GM12878 (cell line): ENCODE measurements around the gene COX6B2. TPM values are rescaled to one million over a fixed set of nuclear protein-coding genes. Genes with fewer than 3 reads are reported as not detected.

Experiments used
- ATAC-seq: fragments of 200-7000 bp; cut with Tn5 transposase; 3 replicates; pipeline ENCODE4 v1.9.1; 2020; ENCODE audit warnings: mild to moderate bottlenecking, moderate library complexity
- BruUV-seq: library from RNA; stranded (reverse); fragments of 400-500 nt; replicated peaks from 2 replicates; lab custom pipeline; 2021; lab: Mats Ljungman, UMichigan
- CTCF ChIA-PET: fragments of 300-600 bp; sonication (Branson Sonifier 250); formaldehyde crosslinking; extraction: SDS; loops from one replicate; lab custom pipeline; 2021; ENCODE audit warnings: inconsistent platforms; lab: Yijun Ruan, JAX
- POLR2A ChIA-PET: fragments of 350-600 bp; formaldehyde crosslinking; extraction: SDS; loops from one replicate; lab custom pipeline; 2021; ENCODE audit warnings: inconsistent platforms; lab: Charles Lee
- RAD21 ChIA-PET: fragments of 300-600 bp; sonication (Branson Sonifier 250); formaldehyde crosslinking; loops from one replicate; lab custom pipeline; 2023; ENCODE audit warnings: antibody characterized with exemption; ENCODE audit not compliant: unreplicated experiment; lab: Charles Lee
- SMC1A ChIA-PET: fragments of 300-600 bp; sonication (Branson Sonifier 250); formaldehyde crosslinking; loops from one replicate; lab custom pipeline; 2023; ENCODE audit not compliant: unreplicated experiment, uncharacterized antibody; lab: Charles Lee
- DNase-seq: peaks from one replicate; pipeline ENCODE4 v3.0.0-alpha.2; 2011; ENCODE audit warnings: low read depth, low spot score
- FAIRE-seq: peaks from 3 replicates; lab custom pipeline; 2011; peaks lifted over from hg19 to GRCh38; lab: Jason Lieb, UNC
- H2AFZ ChIP-seq: 2 replicates; pipeline ENCODE4 v1.6.0; 2011; ENCODE audit warnings: low read depth, low read length, control low read depth; ENCODE audit not compliant: control insufficient read depth
- H3K27ac ChIP-seq: 2 replicates; pipeline ENCODE4 v1.5.1; 2011; ENCODE audit warnings: control low read depth; ENCODE audit not compliant: control insufficient read depth, insufficient read depth
- H3K27me3 ChIP-seq, 2 experiments: replicated peaks in 1 of 2; 2 replicates each; pipeline versions ENCODE4 v1.6.0 to v1.6.1; 2011; ENCODE audit warnings: low read length in 1 of 2; ENCODE audit not compliant: control insufficient read depth in 2 of 2, insufficient read depth in 2 of 2
- H3K36me3 ChIP-seq, 2 experiments: 2 replicates each; pipeline ENCODE4 v1.5.1; 2011; ENCODE audit warnings: low read length in 1 of 2; ENCODE audit not compliant: control insufficient read depth in 2 of 2, insufficient read depth in 2 of 2
- H3K4me1 ChIP-seq: 2 replicates; pipeline ENCODE4 v1.6.1; 2011; ENCODE audit warnings: mild to moderate bottlenecking, low read length, moderate library complexity, mixed read lengths; ENCODE audit not compliant: control insufficient read depth, insufficient read depth
- H3K4me2 ChIP-seq: 2 replicates; pipeline ENCODE4 v1.6.0; 2011; ENCODE audit warnings: control low read depth; ENCODE audit not compliant: control insufficient read depth, insufficient read depth
- H3K4me3 ChIP-seq: fragments of 200-600 bp; sonication (generic); 2 replicates; pipeline ENCODE4 v1.5.1; 2016
- H3K79me2 ChIP-seq: 2 replicates; pipeline ENCODE4 v1.6.0; 2011; ENCODE audit warnings: low read length; ENCODE audit not compliant: control insufficient read depth, insufficient read depth
- H3K9ac ChIP-seq: 2 replicates; pipeline ENCODE4 v1.8.0; 2011; ENCODE audit warnings: low read length, control low read depth, mixed read lengths; ENCODE audit not compliant: control insufficient read depth, insufficient read depth
- H3K9me3 ChIP-seq: replicated peaks from 3 replicates; pipeline ENCODE4 v1.5.1; 2011; ENCODE audit warnings: mild to moderate bottlenecking, low read length; ENCODE audit not compliant: control insufficient read depth, insufficient read depth
- H4K20me1 ChIP-seq: 2 replicates; pipeline ENCODE4 v1.6.0; 2011; ENCODE audit not compliant: control insufficient read depth, insufficient read depth
- CBX3 ChIP-seq: fragments of 200-600 bp; sonication (generic); IDR thresholded peaks from 2 replicates; pipeline ENCODE4 v1.6.1; 2016; ENCODE audit warnings: low read depth, borderline replicate concordance
- ETV6 ChIP-seq, 2 experiments: fragments of 450-650 bp in 1 of 2; IDR thresholded peaks in 1 of 2; conservative IDR thresholded peaks in 1 of 2; 2 replicates each; pipeline ENCODE4 v1.6.1; 2014; ENCODE audit warnings: antibody characterized with exemption in 1 of 2, borderline replicate concordance in 1 of 2, low read depth in 1 of 2, mild to moderate bottlenecking in 1 of 2, moderate library complexity in 1 of 2
- GATAD2B ChIP-seq: fragments of 450-650 bp; conservative IDR thresholded peaks from 2 replicates; pipeline ENCODE4 v1.6.1; 2017; ENCODE audit warnings: low read depth, mild to moderate bottlenecking, moderate library complexity
- HCFC1 ChIP-seq: fragments of 150-350 bp; IDR thresholded peaks from 2 replicates; pipeline ENCODE4 v1.6.1; 2014; ENCODE audit warnings: low read length
- NFYA ChIP-seq: IDR thresholded peaks from 2 replicates; pipeline ENCODE4 v1.6.1; 2011; ENCODE audit warnings: low read depth, mild to moderate bottlenecking, low read length, improper control_type of control experiment, borderline replicate concordance
- NFYB ChIP-seq: IDR thresholded peaks from 2 replicates; pipeline ENCODE4 v1.6.1; 2011; ENCODE audit warnings: low read depth, mild to moderate bottlenecking, low read length, improper control_type of control experiment, moderate library complexity; ENCODE audit not compliant: insufficient read depth
- RB1 ChIP-seq: fragments of 450-650 bp; formaldehyde crosslinking; IDR thresholded peaks from 2 replicates; pipeline ENCODE4 v1.6.1; 2017; ENCODE audit warnings: mild to moderate bottlenecking, borderline replicate concordance
- RBBP5 ChIP-seq: fragments of 200-600 bp; sonication (generic); conservative IDR thresholded peaks from 2 replicates; pipeline ENCODE4 v1.6.1; 2016
- SREBF1 ChIP-seq: IDR thresholded peaks from 2 replicates; pipeline ENCODE4 v1.6.1; 2012; ENCODE audit warnings: mild to moderate bottlenecking, low read length
- STAT3 ChIP-seq: IDR thresholded peaks from 2 replicates; pipeline ENCODE4 v1.6.1; 2011; ENCODE audit warnings: low read depth, low read length, improper control_type of control experiment
- ZBED1 ChIP-seq: IDR thresholded peaks from 2 replicates; pipeline ENCODE4 v1.6.1; 2016; ENCODE audit warnings: borderline replicate concordance
- ZZZ3 ChIP-seq: IDR thresholded peaks from 2 replicates; pipeline ENCODE4 v1.6.1; 2011; ENCODE audit warnings: low read depth; ENCODE audit not compliant: control insufficient read depth, insufficient read length
- WGBS: methylation state at CpG from one replicate; pipeline ENCODE4 v1.1.6; 2016; ENCODE audit warnings: low lambda C conversion rate; ENCODE audit not compliant: insufficient replicate concordance, insufficient coverage; ENCODE audit errors: missing lambda C conversion rate; 5-methylcytosine and 5-hydroxymethylcytosine counted together
- in situ Hi-C: fragments of 300-500 bp; cut with MboI; formaldehyde crosslinking; loops from 9 replicates; pipeline ENCODE4 v1.14.3; 2018; ENCODE audit warnings: mixed read lengths
- intact Hi-C: fragments of 100-400 bp; cut with micrococcal nuclease; formaldehyde crosslinking; loops from one replicate; pipeline ENCODE4 v1.14.2; 2022; ENCODE audit not compliant: unreplicated experiment
- polyA plus RNA-seq, 11 experiments: library from polyadenylated mRNA; depleted of rRNA in 4 of 11; unstranded in 6 of 11; stranded (reverse) in 5 of 11; fragments of >200 nt; fragmentation: Nextera tagmentation in 4 of 11; fragmentation: Illumina TruSeq in 1 of 11; extraction: Ambion mirVana in 4 of 11; extraction: Trizol in 1 of 11; gene quantifications; 1 replicate in 1 of 11; 2 replicates in 10 of 11; pipeline versions ENCODE4 v1.2.1 to v1.2.3, GENCODE V29; 2011 to 2016; ENCODE audit warnings: inconsistent platforms in 2 of 11, missing spikeins in 2 of 11, low read depth in 1 of 11
- total RNA-seq, 4 experiments: library from RNA; depleted of rRNA in 3 of 4; stranded (reverse); fragments of >200 nt in 3 of 4; fragmentation: Illumina TruSeq in 1 of 4; extraction: Trizol in 1 of 4; gene quantifications; 2 replicates each; pipeline versions ENCODE4 v1.2.1 to v1.2.3, GENCODE V29; 2013 to 2021
- TF ChIP-seq, protein P1 (sequence below): IDR thresholded peaks from 2 replicates; pipeline ENCODE4 v1.6.1; 2012; ENCODE audit warnings: mild to moderate bottlenecking, low read depth, low read length
- TF ChIP-seq, protein P2 (sequence below): fragments of 450-650 bp; IDR thresholded peaks from 2 replicates; pipeline ENCODE4 v1.6.1; 2017; ENCODE audit warnings: low read depth, mild to moderate bottlenecking, moderate library complexity
- TF ChIP-seq, protein P3 (sequence below): fragments of 450-650 bp; IDR thresholded peaks from 2 replicates; pipeline ENCODE4 v1.6.1; 2016; ENCODE audit warnings: mild to moderate bottlenecking

The COX6B2 gene
- total and polyA plus RNA-seq, 10 of the 15 experiments (the other 5 are each of a cell fraction or from before 2014, with no cell fraction given) = 0.05 to 0.08 (median 0.07) TPM; not detected in 6

DNA sequence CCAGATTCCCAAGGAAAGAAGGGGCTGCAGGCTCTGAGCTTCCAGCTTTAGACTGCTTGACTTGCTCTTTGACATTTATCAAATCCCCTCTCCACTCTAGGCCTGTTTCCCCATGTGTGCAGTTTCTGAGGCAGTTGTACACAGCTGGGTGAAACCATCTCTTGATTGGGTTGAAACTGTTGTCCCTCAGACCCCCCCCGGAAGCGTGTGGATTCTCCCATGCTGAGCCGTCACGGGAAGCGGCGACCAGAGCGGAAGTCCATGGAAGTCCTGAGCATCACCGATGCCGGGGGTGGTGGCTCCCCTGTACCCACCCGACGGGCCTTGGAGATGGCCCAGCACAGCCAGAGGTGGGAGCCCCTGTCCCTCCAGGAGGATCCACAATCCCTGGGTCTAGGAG is 51.0 kb downstream of the COX6B2 start (continued):
- TF ChIP-seq, protein P1, sequence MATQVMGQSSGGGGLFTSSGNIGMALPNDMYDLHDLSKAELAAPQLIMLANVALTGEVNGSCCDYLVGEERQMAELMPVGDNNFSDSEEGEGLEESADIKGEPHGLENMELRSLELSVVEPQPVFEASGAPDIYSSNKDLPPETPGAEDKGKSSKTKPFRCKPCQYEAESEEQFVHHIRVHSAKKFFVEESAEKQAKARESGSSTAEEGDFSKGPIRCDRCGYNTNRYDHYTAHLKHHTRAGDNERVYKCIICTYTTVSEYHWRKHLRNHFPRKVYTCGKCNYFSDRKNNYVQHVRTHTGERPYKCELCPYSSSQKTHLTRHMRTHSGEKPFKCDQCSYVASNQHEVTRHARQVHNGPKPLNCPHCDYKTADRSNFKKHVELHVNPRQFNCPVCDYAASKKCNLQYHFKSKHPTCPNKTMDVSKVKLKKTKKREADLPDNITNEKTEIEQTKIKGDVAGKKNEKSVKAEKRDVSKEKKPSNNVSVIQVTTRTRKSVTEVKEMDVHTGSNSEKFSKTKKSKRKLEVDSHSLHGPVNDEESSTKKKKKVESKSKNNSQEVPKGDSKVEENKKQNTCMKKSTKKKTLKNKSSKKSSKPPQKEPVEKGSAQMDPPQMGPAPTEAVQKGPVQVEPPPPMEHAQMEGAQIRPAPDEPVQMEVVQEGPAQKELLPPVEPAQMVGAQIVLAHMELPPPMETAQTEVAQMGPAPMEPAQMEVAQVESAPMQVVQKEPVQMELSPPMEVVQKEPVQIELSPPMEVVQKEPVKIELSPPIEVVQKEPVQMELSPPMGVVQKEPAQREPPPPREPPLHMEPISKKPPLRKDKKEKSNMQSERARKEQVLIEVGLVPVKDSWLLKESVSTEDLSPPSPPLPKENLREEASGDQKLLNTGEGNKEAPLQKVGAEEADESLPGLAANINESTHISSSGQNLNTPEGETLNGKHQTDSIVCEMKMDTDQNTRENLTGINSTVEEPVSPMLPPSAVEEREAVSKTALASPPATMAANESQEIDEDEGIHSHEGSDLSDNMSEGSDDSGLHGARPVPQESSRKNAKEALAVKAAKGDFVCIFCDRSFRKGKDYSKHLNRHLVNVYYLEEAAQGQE = no peak
- TF ChIP-seq CBX3 = no peak

DNA sequence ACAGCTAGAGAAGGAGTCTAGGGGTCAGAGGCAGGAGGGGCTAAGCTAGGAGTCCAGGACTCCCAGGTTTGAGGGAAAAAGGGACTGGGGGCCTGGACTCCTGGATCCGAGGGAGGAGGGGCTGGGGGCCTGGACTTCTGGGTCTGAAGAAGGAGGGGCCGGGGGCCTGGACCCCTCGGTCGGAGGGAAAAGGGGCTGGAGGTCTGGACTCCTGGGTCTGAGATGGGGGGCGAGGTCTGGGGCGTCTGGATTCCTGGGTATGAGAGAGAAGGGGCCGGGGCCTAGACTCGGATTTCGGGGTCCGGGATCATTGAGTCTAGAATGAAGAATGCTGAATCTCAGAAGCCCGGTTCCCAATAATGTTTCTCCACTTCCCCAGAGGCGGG is 52.2 kb downstream of the COX6B2 start:
- ChIA-PET CTCF (interaction anchor here (0.7 to 3.8 kb wide), 19 partner anchors 10 to 202 kb away, joined by 3 to 49 read pairs (median 8); partner anchors contain the start of genes BRSK1, HSPBP1, KMT5C and TMEM238), RAD21 (interaction anchor here (0.6 to 2.8 kb wide), 9 partner anchors 37 to 202 kb away, joined by 3 to 28 read pairs (median 8); partner anchors contain the start of genes ISOC2, KMT5C, PPP6R1 and TMEM238), POLR2A (interaction anchor here (1.6 to 2.8 kb wide), 2 partner anchors 37 to 82 kb away, joined by 9 to 14 read pairs; partner anchors contain the start of genes KMT5C and TMEM238), SMC1A (interaction anchor here (1.2 to 3.5 kb wide), 8 partner anchors 10 to 331 kb away, joined by 3 to 22 read pairs (median 6); partner anchors contain the start of genes ISOC2, KMT5C and TMEM238)
- no peak for ATAC-seq
- H3K27ac ChIP-seq = peak overlapping the region; percentile 27
- H3K4me2 ChIP-seq = peak overlapping the region; percentile 66
- FAIRE-seq = no peak
- H4K20me1 ChIP-seq = no peaks in the 10 kb centered on the region; the same call in 1 of the 2 replicates
- H3K9me3 ChIP-seq = no peaks in the 10 kb centered on the region
- intact Hi-C loops = loop anchor here (5.0 kb wide), 1 partner anchor 80 kb away; the partner anchor contains the start of gene TMEM238
- H3K9ac ChIP-seq = peak overlapping the region; percentile 8; the same call in 1 of the 2 replicates
- in situ Hi-C loops = no loop called here
- no peaks in the 10 kb centered on the region for H3K79me2 ChIP-seq
- H3K36me3 ChIP-seq = no peaks in the 10 kb centered on the region
- H2AFZ ChIP-seq = peak overlapping the region; percentile 96
- peak overlapping the region; percentile 67; the same call in 1 of the 2 replicates for H3K4me3 ChIP-seq
- no peaks in the 10 kb centered on the region for H3K27me3 ChIP-seq
- no peak for DNase-seq
- peaks cover 11% of the 10 kb centered on the region for H3K4me1 ChIP-seq
- TF ChIP-seq RB1 = no peak
- TF ChIP-seq HCFC1 = no peak
- no peak for TF ChIP-seq GATAD2B
- TF ChIP-seq NFYB = no peak
- TF ChIP-seq ZBED1 = no peak
- TF ChIP-seq, protein P2, sequence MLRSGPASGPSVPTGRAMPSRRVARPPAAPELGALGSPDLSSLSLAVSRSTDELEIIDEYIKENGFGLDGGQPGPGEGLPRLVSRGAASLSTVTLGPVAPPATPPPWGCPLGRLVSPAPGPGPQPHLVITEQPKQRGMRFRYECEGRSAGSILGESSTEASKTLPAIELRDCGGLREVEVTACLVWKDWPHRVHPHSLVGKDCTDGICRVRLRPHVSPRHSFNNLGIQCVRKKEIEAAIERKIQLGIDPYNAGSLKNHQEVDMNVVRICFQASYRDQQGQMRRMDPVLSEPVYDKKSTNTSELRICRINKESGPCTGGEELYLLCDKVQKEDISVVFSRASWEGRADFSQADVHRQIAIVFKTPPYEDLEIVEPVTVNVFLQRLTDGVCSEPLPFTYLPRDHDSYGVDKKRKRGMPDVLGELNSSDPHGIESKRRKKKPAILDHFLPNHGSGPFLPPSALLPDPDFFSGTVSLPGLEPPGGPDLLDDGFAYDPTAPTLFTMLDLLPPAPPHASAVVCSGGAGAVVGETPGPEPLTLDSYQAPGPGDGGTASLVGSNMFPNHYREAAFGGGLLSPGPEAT = no peak
- TF ChIP-seq ETV6 (conservative IDR thresholded peaks at IDR 0.05 in 1 of 2, IDR thresholded peaks at IDR 0.05 in 1 of 2; ENCODE audit: borderline replicate concordance in 1 of 2, low read depth in 1 of 2) = no peak
- no peak for TF ChIP-seq RBBP5
- TF ChIP-seq NFYA = no peak
- TF ChIP-seq, protein P3, sequence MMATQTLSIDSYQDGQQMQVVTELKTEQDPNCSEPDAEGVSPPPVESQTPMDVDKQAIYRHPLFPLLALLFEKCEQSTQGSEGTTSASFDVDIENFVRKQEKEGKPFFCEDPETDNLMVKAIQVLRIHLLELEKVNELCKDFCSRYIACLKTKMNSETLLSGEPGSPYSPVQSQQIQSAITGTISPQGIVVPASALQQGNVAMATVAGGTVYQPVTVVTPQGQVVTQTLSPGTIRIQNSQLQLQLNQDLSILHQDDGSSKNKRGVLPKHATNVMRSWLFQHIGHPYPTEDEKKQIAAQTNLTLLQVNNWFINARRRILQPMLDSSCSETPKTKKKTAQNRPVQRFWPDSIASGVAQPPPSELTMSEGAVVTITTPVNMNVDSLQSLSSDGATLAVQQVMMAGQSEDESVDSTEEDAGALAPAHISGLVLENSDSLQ = no peak
- no peak for TF ChIP-seq ZZZ3
- no peak for TF ChIP-seq STAT3
- TF ChIP-seq SREBF1 = no peak
- TF ChIP-seq, all 136 proteins: peak for 0
- WGBS = 46% methylated on average over 6 of the region's 12 CpGs
- BruUV-seq = no TSS peak
